ENCODE results near the gene GDF10. TPM values are rescaled to one million over a fixed set of nuclear protein-coding genes. Genes with fewer than 3 reads are reported as not detected.

GDF10 gene
- total RNA-seq, 1 experiment from 2014 or later, result 0.24 TPM

DNA sequence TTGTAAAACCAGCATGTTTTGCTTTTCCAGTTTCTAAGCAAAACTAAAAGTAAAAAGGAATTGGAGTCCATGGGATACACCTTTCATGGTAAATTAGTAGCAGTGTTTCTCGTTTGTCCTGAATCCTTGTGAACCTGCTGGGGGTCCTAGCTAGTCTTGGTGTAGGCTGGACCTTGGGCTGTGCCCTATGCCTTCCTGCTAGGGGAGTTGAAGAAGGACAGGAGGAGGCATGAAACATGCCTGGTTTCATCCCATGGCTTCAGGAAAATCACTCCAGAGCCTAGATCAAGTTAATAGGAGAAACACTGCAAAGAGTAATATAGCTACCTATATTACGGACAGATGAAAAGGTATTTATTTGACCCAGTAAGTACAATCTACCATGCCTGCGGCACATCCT is 41.1 kb upstream of the GDF10 start:
- Mint-ChIP-seq H3K27ac (no peak overlapping the region), H3K4me3 (no peak overlapping the region), H3K9me3 (peaks cover 20% of the 10 kb centered on the region), H3K4me1 (peaks cover 3% of the 10 kb centered on the region; the same call in 1 of the 2 replicates), H3K36me3 (no peaks in the 10 kb centered on the region), H3K27me3 (ENCODE audit: low read depth) (no peaks in the 10 kb centered on the region)
- TF ChIP-seq ZNF671 (CRISPR knock-in tag; IDR thresholded peaks at IDR 0.05), result no peak
- TF ChIP-seq, protein P1, sequence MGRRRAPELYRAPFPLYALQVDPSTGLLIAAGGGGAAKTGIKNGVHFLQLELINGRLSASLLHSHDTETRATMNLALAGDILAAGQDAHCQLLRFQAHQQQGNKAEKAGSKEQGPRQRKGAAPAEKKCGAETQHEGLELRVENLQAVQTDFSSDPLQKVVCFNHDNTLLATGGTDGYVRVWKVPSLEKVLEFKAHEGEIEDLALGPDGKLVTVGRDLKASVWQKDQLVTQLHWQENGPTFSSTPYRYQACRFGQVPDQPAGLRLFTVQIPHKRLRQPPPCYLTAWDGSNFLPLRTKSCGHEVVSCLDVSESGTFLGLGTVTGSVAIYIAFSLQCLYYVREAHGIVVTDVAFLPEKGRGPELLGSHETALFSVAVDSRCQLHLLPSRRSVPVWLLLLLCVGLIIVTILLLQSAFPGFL (CRISPR knock-in tag; IDR thresholded peaks at IDR 0.05; ENCODE audit: borderline replicate concordance), result no peak
- TF ChIP-seq RORB (CRISPR knock-in tag; IDR thresholded peaks at IDR 0.05), result no peak
- no peak for TF ChIP-seq ZNF317 (CRISPR knock-in tag; IDR thresholded peaks at IDR 0.05; ENCODE audit: borderline replicate concordance, low read depth)
- TF ChIP-seq KAT7 (CRISPR knock-in tag; IDR thresholded peaks at IDR 0.05; ENCODE audit: borderline replicate concordance), result no peak
- no peak for TF ChIP-seq SMAD3 (CRISPR knock-in tag; IDR thresholded peaks at IDR 0.05; ENCODE audit: borderline replicate concordance)
- TF ChIP-seq, protein P2, sequence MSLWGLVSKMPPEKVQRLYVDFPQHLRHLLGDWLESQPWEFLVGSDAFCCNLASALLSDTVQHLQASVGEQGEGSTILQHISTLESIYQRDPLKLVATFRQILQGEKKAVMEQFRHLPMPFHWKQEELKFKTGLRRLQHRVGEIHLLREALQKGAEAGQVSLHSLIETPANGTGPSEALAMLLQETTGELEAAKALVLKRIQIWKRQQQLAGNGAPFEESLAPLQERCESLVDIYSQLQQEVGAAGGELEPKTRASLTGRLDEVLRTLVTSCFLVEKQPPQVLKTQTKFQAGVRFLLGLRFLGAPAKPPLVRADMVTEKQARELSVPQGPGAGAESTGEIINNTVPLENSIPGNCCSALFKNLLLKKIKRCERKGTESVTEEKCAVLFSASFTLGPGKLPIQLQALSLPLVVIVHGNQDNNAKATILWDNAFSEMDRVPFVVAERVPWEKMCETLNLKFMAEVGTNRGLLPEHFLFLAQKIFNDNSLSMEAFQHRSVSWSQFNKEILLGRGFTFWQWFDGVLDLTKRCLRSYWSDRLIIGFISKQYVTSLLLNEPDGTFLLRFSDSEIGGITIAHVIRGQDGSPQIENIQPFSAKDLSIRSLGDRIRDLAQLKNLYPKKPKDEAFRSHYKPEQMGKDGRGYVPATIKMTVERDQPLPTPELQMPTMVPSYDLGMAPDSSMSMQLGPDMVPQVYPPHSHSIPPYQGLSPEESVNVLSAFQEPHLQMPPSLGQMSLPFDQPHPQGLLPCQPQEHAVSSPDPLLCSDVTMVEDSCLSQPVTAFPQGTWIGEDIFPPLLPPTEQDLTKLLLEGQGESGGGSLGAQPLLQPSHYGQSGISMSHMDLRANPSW (CRISPR knock-in tag; conservative IDR thresholded peaks at IDR 0.05; ENCODE audit: low read depth), result no peak
- TF ChIP-seq, protein P3, sequence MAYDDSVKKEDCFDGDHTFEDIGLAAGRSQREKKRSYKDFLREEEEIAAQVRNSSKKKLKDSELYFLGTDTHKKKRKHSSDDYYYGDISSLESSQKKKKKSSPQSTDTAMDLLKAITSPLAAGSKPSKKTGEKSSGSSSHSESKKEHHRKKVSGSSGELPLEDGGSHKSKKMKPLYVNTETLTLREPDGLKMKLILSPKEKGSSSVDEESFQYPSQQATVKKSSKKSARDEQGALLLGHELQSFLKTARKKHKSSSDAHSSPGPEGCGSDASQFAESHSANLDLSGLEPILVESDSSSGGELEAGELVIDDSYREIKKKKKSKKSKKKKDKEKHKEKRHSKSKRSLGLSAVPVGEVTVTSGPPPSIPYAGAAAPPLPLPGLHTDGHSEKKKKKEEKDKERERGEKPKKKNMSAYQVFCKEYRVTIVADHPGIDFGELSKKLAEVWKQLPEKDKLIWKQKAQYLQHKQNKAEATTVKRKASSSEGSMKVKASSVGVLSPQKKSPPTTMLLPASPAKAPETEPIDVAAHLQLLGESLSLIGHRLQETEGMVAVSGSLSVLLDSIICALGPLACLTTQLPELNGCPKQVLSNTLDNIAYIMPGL (CRISPR knock-in tag; IDR thresholded peaks at IDR 0.05), result no peak
- ATAC-seq (no peak), DNase-seq (ENCODE audit: low spot score) (no peak)
- ChIA-PET CTCF (interaction anchor here (1.8 kb wide), 2 partner anchors 211 to 234 kb away, joined by 6 to 7 read pairs; no protein-coding TSS in a partner anchor), POLR2A (no interaction called here)

DNA sequence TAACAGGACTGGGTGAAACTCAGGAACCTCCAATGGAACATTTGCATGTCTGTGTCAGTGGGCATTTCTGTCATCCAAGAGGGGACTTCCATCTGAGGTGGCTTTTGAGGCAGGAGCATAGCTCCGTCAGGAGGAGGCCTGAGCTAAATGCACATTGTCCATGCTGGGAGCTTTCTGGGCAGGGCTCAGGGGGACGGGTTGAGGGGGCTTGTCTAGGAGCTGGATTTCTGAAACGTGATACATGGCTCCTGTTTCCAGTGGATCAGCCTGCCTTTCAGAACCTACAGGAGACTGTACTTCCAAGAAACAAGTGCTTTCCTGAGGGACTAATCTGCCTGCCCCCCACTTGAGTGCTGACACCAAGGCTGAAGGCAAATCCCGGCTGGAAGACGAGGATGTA is 40.5 kb upstream of the GDF10 start:
- Mint-ChIP-seq H3K9me3 (peaks cover 22% of the 10 kb centered on the region), H3K4me1 (peaks cover 3% of the 10 kb centered on the region; the same call in 1 of the 2 replicates), H3K36me3 (no peaks in the 10 kb centered on the region), H3K27me3 (ENCODE audit: low read depth) (no peaks in the 10 kb centered on the region), H3K4me3 (no peak overlapping the region), H3K27ac (no peak overlapping the region)
- ChIA-PET CTCF (interaction anchor here (1.8 kb wide), 2 partner anchors 212 to 235 kb away, joined by 6 to 7 read pairs; no protein-coding TSS in a partner anchor), POLR2A (no interaction called here)
- ATAC-seq (no peak), DNase-seq (ENCODE audit: low spot score) (no peak)
- TF ChIP-seq, protein P2 (CRISPR knock-in tag; conservative IDR thresholded peaks at IDR 0.05; ENCODE audit: low read depth), result no peak
- TF ChIP-seq, protein P4, sequence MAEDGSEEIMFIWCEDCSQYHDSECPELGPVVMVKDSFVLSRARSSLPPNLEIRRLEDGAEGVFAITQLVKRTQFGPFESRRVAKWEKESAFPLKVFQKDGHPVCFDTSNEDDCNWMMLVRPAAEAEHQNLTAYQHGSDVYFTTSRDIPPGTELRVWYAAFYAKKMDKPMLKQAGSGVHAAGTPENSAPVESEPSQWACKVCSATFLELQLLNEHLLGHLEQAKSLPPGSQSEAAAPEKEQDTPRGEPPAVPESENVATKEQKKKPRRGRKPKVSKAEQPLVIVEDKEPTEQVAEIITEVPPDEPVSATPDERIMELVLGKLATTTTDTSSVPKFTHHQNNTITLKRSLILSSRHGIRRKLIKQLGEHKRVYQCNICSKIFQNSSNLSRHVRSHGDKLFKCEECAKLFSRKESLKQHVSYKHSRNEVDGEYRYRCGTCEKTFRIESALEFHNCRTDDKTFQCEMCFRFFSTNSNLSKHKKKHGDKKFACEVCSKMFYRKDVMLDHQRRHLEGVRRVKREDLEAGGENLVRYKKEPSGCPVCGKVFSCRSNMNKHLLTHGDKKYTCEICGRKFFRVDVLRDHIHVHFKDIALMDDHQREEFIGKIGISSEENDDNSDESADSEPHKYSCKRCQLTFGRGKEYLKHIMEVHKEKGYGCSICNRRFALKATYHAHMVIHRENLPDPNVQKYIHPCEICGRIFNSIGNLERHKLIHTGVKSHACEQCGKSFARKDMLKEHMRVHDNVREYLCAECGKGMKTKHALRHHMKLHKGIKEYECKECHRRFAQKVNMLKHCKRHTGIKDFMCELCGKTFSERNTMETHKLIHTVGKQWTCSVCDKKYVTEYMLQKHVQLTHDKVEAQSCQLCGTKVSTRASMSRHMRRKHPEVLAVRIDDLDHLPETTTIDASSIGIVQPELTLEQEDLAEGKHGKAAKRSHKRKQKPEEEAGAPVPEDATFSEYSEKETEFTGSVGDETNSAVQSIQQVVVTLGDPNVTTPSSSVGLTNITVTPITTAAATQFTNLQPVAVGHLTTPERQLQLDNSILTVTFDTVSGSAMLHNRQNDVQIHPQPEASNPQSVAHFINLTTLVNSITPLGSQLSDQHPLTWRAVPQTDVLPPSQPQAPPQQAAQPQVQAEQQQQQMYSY (CRISPR knock-in tag; IDR thresholded peaks at IDR 0.05), result no peak
- TF ChIP-seq TP53 (CRISPR knock-in tag; IDR thresholded peaks at IDR 0.05), result no peak
- TF ChIP-seq, protein P5, sequence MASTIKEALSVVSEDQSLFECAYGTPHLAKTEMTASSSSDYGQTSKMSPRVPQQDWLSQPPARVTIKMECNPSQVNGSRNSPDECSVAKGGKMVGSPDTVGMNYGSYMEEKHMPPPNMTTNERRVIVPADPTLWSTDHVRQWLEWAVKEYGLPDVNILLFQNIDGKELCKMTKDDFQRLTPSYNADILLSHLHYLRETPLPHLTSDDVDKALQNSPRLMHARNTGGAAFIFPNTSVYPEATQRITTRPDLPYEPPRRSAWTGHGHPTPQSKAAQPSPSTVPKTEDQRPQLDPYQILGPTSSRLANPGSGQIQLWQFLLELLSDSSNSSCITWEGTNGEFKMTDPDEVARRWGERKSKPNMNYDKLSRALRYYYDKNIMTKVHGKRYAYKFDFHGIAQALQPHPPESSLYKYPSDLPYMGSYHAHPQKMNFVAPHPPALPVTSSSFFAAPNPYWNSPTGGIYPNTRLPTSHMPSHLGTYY (CRISPR knock-in tag; IDR thresholded peaks at IDR 0.05), result no peak
- TF ChIP-seq, protein P6, sequence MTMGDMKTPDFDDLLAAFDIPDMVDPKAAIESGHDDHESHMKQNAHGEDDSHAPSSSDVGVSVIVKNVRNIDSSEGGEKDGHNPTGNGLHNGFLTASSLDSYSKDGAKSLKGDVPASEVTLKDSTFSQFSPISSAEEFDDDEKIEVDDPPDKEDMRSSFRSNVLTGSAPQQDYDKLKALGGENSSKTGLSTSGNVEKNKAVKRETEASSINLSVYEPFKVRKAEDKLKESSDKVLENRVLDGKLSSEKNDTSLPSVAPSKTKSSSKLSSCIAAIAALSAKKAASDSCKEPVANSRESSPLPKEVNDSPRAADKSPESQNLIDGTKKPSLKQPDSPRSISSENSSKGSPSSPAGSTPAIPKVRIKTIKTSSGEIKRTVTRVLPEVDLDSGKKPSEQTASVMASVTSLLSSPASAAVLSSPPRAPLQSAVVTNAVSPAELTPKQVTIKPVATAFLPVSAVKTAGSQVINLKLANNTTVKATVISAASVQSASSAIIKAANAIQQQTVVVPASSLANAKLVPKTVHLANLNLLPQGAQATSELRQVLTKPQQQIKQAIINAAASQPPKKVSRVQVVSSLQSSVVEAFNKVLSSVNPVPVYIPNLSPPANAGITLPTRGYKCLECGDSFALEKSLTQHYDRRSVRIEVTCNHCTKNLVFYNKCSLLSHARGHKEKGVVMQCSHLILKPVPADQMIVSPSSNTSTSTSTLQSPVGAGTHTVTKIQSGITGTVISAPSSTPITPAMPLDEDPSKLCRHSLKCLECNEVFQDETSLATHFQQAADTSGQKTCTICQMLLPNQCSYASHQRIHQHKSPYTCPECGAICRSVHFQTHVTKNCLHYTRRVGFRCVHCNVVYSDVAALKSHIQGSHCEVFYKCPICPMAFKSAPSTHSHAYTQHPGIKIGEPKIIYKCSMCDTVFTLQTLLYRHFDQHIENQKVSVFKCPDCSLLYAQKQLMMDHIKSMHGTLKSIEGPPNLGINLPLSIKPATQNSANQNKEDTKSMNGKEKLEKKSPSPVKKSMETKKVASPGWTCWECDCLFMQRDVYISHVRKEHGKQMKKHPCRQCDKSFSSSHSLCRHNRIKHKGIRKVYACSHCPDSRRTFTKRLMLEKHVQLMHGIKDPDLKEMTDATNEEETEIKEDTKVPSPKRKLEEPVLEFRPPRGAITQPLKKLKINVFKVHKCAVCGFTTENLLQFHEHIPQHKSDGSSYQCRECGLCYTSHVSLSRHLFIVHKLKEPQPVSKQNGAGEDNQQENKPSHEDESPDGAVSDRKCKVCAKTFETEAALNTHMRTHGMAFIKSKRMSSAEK (CRISPR knock-in tag; IDR thresholded peaks at IDR 0.05; ENCODE audit: borderline replicate concordance), result no peak

Data from WTC11 (cell line).